Measurements from ENCODE around the gene STX8.

The STX8 gene

GRCh38 chr17:9435165-9435564 is 140.5 kb downstream of the STX8 start:
- no peak for DNase-seq

- DNase-seq: no peak
Observed at GRCh38 chr17:9434642-9435057, 141.0 kb downstream of the STX8 start.

GRCh38 chr17:9432934-9433421 is 142.6 kb downstream of the STX8 start:
- DNase-seq: peak; percentile 76

- DNase-seq: no peak
Observed at GRCh38 chr17:9432134-9432885, 143.3 kb downstream of the STX8 start.

- no peak for DNase-seq
Observed at GRCh38 chr17:9431620-9432019, 144.0 kb downstream of the STX8 start.

GRCh38 chr17:9427465-9428315 is 147.9 kb downstream of the STX8 start:
- DNase-seq: no peak

- no peak for DNase-seq
Observed at GRCh38 chr17:9424071-9424640, 151.5 kb downstream of the STX8 start.

- DNase-seq: no peak
Observed at GRCh38 chr17:9421525-9421924, 154.1 kb downstream of the STX8 start.

GRCh38 chr17:9419932-9420453 is 155.6 kb downstream of the STX8 start:
- DNase-seq: no peak

GRCh38 chr17:9414471-9414870 is 161.1 kb downstream of the STX8 start:
- no peak for DNase-seq

- DNase-seq: no peak
Observed at GRCh38 chr17:9410737-9411136, 164.9 kb downstream of the STX8 start.

- no peak for DNase-seq
Observed at GRCh38 chr17:9410301-9410700, 165.3 kb downstream of the STX8 start.

GRCh38 chr17:9409878-9410277 is 165.7 kb downstream of the STX8 start:
- no peak for DNase-seq

GRCh38 chr17:9408868-9409829 is 166.5 kb downstream of the STX8 start:
- peak; percentile 29 for DNase-seq

- DNase-seq: peak; percentile 87
Observed at GRCh38 chr17:9408381-9408780, 167.2 kb downstream of the STX8 start.

- DNase-seq: no peak
Observed at GRCh38 chr17:9406046-9406606, 169.5 kb downstream of the STX8 start.

- no peak for DNase-seq
Observed at GRCh38 chr17:9403257-9403656, 172.4 kb downstream of the STX8 start.

GRCh38 chr17:9402590-9403199 is 172.9 kb downstream of the STX8 start:
- peak; percentile 31 for DNase-seq

GRCh38 chr17:9401434-9401833 is 174.2 kb downstream of the STX8 start:
- peak; percentile 81 for DNase-seq

GRCh38 chr17:9389111-9389527 is 186.5 kb downstream of the STX8 start:
- DNase-seq: peak; percentile 87

- no peak for DNase-seq
Observed at GRCh38 chr17:9386401-9386800, 189.2 kb downstream of the STX8 start.

All from fibroblast of skin of right biceps (primary cell).